ENCODE data around the gene CKAP2L.

Gene CKAP2L

DNA sequence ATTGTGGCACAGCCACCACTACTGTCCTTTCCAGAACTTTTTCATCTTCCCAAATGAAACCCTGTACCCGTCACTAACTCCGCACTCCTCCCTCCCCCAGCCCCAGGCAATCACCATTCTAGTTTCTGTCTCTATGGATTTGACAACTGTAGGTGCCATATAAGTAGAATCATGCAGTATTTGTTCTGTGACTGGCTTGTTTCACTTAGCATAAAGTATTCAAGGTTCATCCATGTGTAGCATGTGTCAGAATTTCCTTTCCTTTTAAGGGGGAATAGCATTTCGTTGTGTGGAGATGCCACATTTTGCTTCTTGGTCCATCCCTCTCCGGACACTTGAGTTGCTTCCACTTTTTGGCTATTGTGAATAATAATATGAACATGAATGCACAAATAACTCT lies 842 bp upstream of the CKAP2L start:
- no peak for TF ChIP-seq CEBPB (IDR thresholded peaks at IDR 0.05)
- TF ChIP-seq, protein P1, sequence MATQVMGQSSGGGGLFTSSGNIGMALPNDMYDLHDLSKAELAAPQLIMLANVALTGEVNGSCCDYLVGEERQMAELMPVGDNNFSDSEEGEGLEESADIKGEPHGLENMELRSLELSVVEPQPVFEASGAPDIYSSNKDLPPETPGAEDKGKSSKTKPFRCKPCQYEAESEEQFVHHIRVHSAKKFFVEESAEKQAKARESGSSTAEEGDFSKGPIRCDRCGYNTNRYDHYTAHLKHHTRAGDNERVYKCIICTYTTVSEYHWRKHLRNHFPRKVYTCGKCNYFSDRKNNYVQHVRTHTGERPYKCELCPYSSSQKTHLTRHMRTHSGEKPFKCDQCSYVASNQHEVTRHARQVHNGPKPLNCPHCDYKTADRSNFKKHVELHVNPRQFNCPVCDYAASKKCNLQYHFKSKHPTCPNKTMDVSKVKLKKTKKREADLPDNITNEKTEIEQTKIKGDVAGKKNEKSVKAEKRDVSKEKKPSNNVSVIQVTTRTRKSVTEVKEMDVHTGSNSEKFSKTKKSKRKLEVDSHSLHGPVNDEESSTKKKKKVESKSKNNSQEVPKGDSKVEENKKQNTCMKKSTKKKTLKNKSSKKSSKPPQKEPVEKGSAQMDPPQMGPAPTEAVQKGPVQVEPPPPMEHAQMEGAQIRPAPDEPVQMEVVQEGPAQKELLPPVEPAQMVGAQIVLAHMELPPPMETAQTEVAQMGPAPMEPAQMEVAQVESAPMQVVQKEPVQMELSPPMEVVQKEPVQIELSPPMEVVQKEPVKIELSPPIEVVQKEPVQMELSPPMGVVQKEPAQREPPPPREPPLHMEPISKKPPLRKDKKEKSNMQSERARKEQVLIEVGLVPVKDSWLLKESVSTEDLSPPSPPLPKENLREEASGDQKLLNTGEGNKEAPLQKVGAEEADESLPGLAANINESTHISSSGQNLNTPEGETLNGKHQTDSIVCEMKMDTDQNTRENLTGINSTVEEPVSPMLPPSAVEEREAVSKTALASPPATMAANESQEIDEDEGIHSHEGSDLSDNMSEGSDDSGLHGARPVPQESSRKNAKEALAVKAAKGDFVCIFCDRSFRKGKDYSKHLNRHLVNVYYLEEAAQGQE (IDR thresholded peaks at IDR 0.05; ENCODE audit: low read depth), result no peak

- TF ChIP-seq TAF1 (IDR thresholded peaks at IDR 0.05; ENCODE audit: low read depth) (no peak), TEAD4 (IDR thresholded peaks at IDR 0.05) (no peak), CREB1 (IDR thresholded peaks at IDR 0.05; ENCODE audit: low read depth) (no peak), YY1 (IDR thresholded peaks at IDR 0.05; ENCODE audit: low read depth) (no peak), EGR1 (IDR thresholded peaks at IDR 0.05) (no peak), RAD21 (IDR thresholded peaks at IDR 0.05; ENCODE audit: low read depth) (no peak), FOXM1 (IDR thresholded peaks at IDR 0.05; ENCODE audit: borderline replicate concordance, low read depth) (no peak), ZBTB7A (IDR thresholded peaks at IDR 0.05; ENCODE audit: low read depth) (no peak), USF1 (IDR thresholded peaks at IDR 0.05) (no peak), EP300 (IDR thresholded peaks at IDR 0.05; ENCODE audit: borderline replicate concordance) (no peak), MAX (IDR thresholded peaks at IDR 0.05) (no peak), NFIC (IDR thresholded peaks at IDR 0.05) (no peak)
Observed at GRCh38 chr2:112762276-112762675, 2.1 kb downstream of the CKAP2L start.

DNA sequence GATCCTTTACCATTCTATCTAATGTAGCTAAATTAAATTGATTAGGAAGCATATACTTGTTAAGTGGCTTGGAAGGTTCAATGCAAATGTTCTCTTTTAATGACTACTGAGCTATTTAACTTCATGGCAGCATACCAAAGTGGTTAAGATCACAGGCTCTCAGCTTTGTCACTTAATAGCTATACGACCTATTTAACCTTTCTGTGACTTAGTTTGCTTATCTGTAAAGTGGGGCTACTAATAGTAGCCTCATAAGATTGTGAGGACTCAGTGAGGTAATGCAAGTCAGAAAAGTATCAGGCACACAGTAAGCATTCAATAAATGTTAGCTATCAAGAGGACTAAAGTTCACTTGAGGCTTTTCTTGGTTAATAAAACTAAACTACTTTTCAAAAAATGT lies 4.3 kb downstream of the CKAP2L start:
- no peak for TF ChIP-seq ZBTB7A (IDR thresholded peaks at IDR 0.05; ENCODE audit: low read depth)
- TF ChIP-seq CREB1 (IDR thresholded peaks at IDR 0.05; ENCODE audit: low read depth), result no peak
- no peak for TF ChIP-seq USF1 (IDR thresholded peaks at IDR 0.05)

- TF ChIP-seq NFIC (IDR thresholded peaks at IDR 0.05) (no peak), MAX (IDR thresholded peaks at IDR 0.05) (no peak), FOXM1 (IDR thresholded peaks at IDR 0.05; ENCODE audit: borderline replicate concordance, low read depth) (no peak), TEAD4 (IDR thresholded peaks at IDR 0.05) (no peak)
- TF ChIP-seq, protein P1 (IDR thresholded peaks at IDR 0.05; ENCODE audit: low read depth), result no peak
Observed at GRCh38 chr2:112758711-112759110, 5.7 kb downstream of the CKAP2L start.

GRCh38 chr2:112757265-112757664 lies 7.1 kb downstream of the CKAP2L start:
- TF ChIP-seq CEBPB (IDR thresholded peaks at IDR 0.05) (no peak), TCF12 (IDR thresholded peaks at IDR 0.05; ENCODE audit: low read depth) (no peak)

DNA sequence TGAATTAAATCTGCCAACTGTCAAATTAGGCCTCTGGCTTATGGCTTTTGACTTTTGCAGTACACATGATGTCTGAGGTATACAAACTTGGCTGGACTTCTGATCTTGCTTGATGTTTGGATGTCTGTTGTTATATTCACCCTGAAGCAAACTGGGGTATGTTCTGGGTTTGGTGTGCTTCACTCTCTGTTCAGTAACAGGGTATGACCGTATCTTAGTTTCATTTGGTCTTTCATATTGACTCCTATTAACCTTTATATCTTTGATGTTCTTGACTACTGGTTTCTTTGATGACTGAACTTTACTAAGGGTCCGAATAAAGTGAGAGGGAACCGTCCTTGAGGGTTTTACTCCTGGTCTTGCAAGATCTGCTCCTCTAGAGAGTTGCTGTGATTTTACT lies 8.2 kb downstream of the CKAP2L start:
- TF ChIP-seq YY1 (IDR thresholded peaks at IDR 0.05; ENCODE audit: low read depth), result no peak
- no peak for TF ChIP-seq TAF1 (IDR thresholded peaks at IDR 0.05; ENCODE audit: low read depth)
- TF ChIP-seq NFIC (IDR thresholded peaks at IDR 0.05), result no peak

- TF ChIP-seq CREB1 (IDR thresholded peaks at IDR 0.05; ENCODE audit: low read depth) (no peak), TAF1 (IDR thresholded peaks at IDR 0.05; ENCODE audit: low read depth) (no peak), MAX (IDR thresholded peaks at IDR 0.05) (no peak), EGR1 (IDR thresholded peaks at IDR 0.05) (no peak), EP300 (IDR thresholded peaks at IDR 0.05; ENCODE audit: borderline replicate concordance) (no peak), TEAD4 (IDR thresholded peaks at IDR 0.05) (no peak), ZBTB7A (IDR thresholded peaks at IDR 0.05; ENCODE audit: low read depth) (no peak), RAD21 (IDR thresholded peaks at IDR 0.05; ENCODE audit: low read depth) (no peak), CEBPB (IDR thresholded peaks at IDR 0.05) (no peak), USF1 (IDR thresholded peaks at IDR 0.05) (no peak), FOXM1 (IDR thresholded peaks at IDR 0.05; ENCODE audit: borderline replicate concordance, low read depth) (no peak), TCF12 (IDR thresholded peaks at IDR 0.05; ENCODE audit: low read depth) (no peak), YY1 (IDR thresholded peaks at IDR 0.05; ENCODE audit: low read depth) (no peak), NFIC (IDR thresholded peaks at IDR 0.05) (no peak)
- TF ChIP-seq, protein P1 (IDR thresholded peaks at IDR 0.05; ENCODE audit: low read depth), result no peak
Observed at GRCh38 chr2:112755444-112755843, 9.0 kb downstream of the CKAP2L start.
